ENCODE data around the gene PIGU. TPM values are rescaled to one million over a fixed set of nuclear protein-coding genes. Genes with fewer than 3 reads are reported as not detected.
A peak's percentile ranks its signal among the peaks of the same experiment; 100 is the strongest.

PIGU gene
- total and polyA plus RNA-seq, 2 donors: 17.3 to 19.1 TPM

GRCh38 chr20:34710861-34711574, 34.1 kb upstream of the PIGU start:
- peaks cover 3% of the 10 kb centered on the region for H3K36me3 ChIP-seq (ENCODE audit: insufficient read depth)
- no peaks in the 10 kb centered on the region for H3K4me1 ChIP-seq (ENCODE audit: insufficient read depth)

GRCh38 chr20:34710568-34710839, 33.6 kb upstream of the PIGU start:
- Histone ChIP-seq H3K4me1 (ENCODE audit: insufficient read depth) (no peaks in the 10 kb centered on the region), H3K27ac (ENCODE audit: low read depth) (no peak overlapping the region), H3K4me3 (ENCODE audit: low read depth, low read length) (no peak overlapping the region), H3K36me3 (ENCODE audit: insufficient read depth) (peaks cover 3% of the 10 kb centered on the region)
- no peak for DNase-seq (ENCODE audit: extremely low spot score)

More at GRCh38 chr20:34710861-34711574, 34.1 kb upstream of the PIGU start:
- 89% methylated on average over 9 of the region's 9 CpGs for WGBS
- H3K27ac ChIP-seq (ENCODE audit: low read depth): no peak overlapping the region
- no peak for DNase-seq (ENCODE audit: extremely low spot score)
- no peak overlapping the region for H3K4me3 ChIP-seq (ENCODE audit: low read depth, low read length)

- peak overlapping the region; percentile 52 for H3K4me3 ChIP-seq (ENCODE audit: low read depth, low read length)
- H3K4me1 ChIP-seq (ENCODE audit: insufficient read depth): no peaks in the 10 kb centered on the region
- no peak for DNase-seq (ENCODE audit: extremely low spot score)
- H3K27ac ChIP-seq (ENCODE audit: low read depth): no peak overlapping the region
- peaks cover 3% of the 10 kb centered on the region for H3K36me3 ChIP-seq (ENCODE audit: insufficient read depth)
- WGBS: 2% methylated on average over 61 of the region's 61 CpGs
Measured at GRCh38 chr20:34709831-34710567, 33.1 kb upstream of the PIGU start.

- peak overlapping the region; percentile 38 for H3K27ac ChIP-seq (ENCODE audit: low read depth)
- DNase-seq (ENCODE audit: extremely low spot score): peak; percentile 43
- peaks cover under 1% of the 10 kb centered on the region for H3K36me3 ChIP-seq (ENCODE audit: insufficient read depth)
- under 1% methylated on average over 64 of the region's 64 CpGs for WGBS
- H3K4me3 ChIP-seq (ENCODE audit: low read depth, low read length): peak overlapping the region; percentile 52
- no peaks in the 10 kb centered on the region for H3K4me1 ChIP-seq (ENCODE audit: insufficient read depth)
Measured at GRCh38 chr20:34709044-34709830, 32.3 kb upstream of the PIGU start.

GRCh38 chr20:34708621-34709043, 31.7 kb upstream of the PIGU start:
- Histone ChIP-seq H3K4me3 (ENCODE audit: low read depth, low read length) (peak overlapping the region; percentile 52), H3K36me3 (ENCODE audit: insufficient read depth) (no peaks in the 10 kb centered on the region), H3K4me1 (ENCODE audit: insufficient read depth) (no peaks in the 10 kb centered on the region), H3K27ac (ENCODE audit: low read depth) (no peak overlapping the region)
- DNase-seq (ENCODE audit: extremely low spot score): no peak
- 4% methylated on average over 22 of the region's 22 CpGs for WGBS

GRCh38 chr20:34706912-34707784, 30.3 kb upstream of the PIGU start:
- WGBS: 70% methylated on average over 3 of the region's 3 CpGs
- DNase-seq (ENCODE audit: extremely low spot score): no peak
- Histone ChIP-seq H3K4me3 (ENCODE audit: low read depth, low read length) (no peak overlapping the region), H3K27ac (ENCODE audit: low read depth) (no peak overlapping the region), H3K4me1 (ENCODE audit: insufficient read depth) (no peaks in the 10 kb centered on the region), H3K36me3 (ENCODE audit: insufficient read depth) (no peaks in the 10 kb centered on the region)

- no peaks in the 10 kb centered on the region for H3K4me1 ChIP-seq (ENCODE audit: insufficient read depth)
Measured at GRCh38 chr20:34706302-34706875, 29.5 kb upstream of the PIGU start.

GRCh38 chr20:34705397-34706301, 28.8 kb upstream of the PIGU start:
- Histone ChIP-seq H3K4me1 (ENCODE audit: insufficient read depth) (no peaks in the 10 kb centered on the region), H3K27ac (ENCODE audit: low read depth) (no peak overlapping the region), H3K36me3 (ENCODE audit: insufficient read depth) (no peaks in the 10 kb centered on the region), H3K4me3 (ENCODE audit: low read depth, low read length) (no peak overlapping the region)
- no peak for DNase-seq (ENCODE audit: extremely low spot score)
- 44% methylated on average over 6 of the region's 6 CpGs for WGBS

More at GRCh38 chr20:34706302-34706875, 29.5 kb upstream of the PIGU start:
- no peak for DNase-seq (ENCODE audit: extremely low spot score)
- H3K4me3 ChIP-seq (ENCODE audit: low read depth, low read length): no peak overlapping the region
- H3K36me3 ChIP-seq (ENCODE audit: insufficient read depth): no peaks in the 10 kb centered on the region
- WGBS: 92% methylated on average over 1 of the region's 1 CpG
- H3K27ac ChIP-seq (ENCODE audit: low read depth): no peak overlapping the region

- Histone ChIP-seq H3K36me3 (ENCODE audit: insufficient read depth) (no peaks in the 10 kb centered on the region), H3K4me1 (ENCODE audit: insufficient read depth) (no peaks in the 10 kb centered on the region)
Measured at GRCh38 chr20:34705008-34705396, 28.1 kb upstream of the PIGU start.

GRCh38 chr20:34704177-34705007, 27.5 kb upstream of the PIGU start, which contains the start of gene TP53INP2:
TSS of gene TP53INP2 (plus strand) at chr20:34704344. CDS start at chr20:34708740, 4,396 bp downstream.
- WGBS: under 1% methylated on average over 82 of the region's 82 CpGs
- peak; percentile 58 for DNase-seq (ENCODE audit: extremely low spot score)
- Histone ChIP-seq H3K27ac (ENCODE audit: low read depth) (peak within 1 kb of the TSS; percentile 96), H3K36me3 (ENCODE audit: insufficient read depth) (no peaks in the 10 kb centered on the region), H3K4me3 (ENCODE audit: low read depth, low read length) (peak within 1 kb of the TSS; percentile 83), H3K4me1 (ENCODE audit: insufficient read depth) (no peaks in the 10 kb centered on the region)

More at GRCh38 chr20:34705008-34705396, 28.1 kb upstream of the PIGU start:
- WGBS: 23% methylated on average over 5 of the region's 5 CpGs
- H3K27ac ChIP-seq (ENCODE audit: low read depth): peak overlapping the region; percentile 96
- no peak for DNase-seq (ENCODE audit: extremely low spot score)
- peak overlapping the region; percentile 83 for H3K4me3 ChIP-seq (ENCODE audit: low read depth, low read length)

GRCh38 chr20:34703424-34704176, 26.7 kb upstream of the PIGU start:
- H3K36me3 ChIP-seq (ENCODE audit: insufficient read depth): no peaks in the 10 kb centered on the region
- no peaks in the 10 kb centered on the region for H3K4me1 ChIP-seq (ENCODE audit: insufficient read depth)
- H3K4me3 ChIP-seq (ENCODE audit: low read depth, low read length): peak overlapping the region; percentile 83
- under 1% methylated on average over 38 of the region's 38 CpGs for WGBS
- peak; percentile 31 for DNase-seq (ENCODE audit: extremely low spot score)
- H3K27ac ChIP-seq (ENCODE audit: low read depth): peak overlapping the region; percentile 66

Measured in urinary bladder (tissue), 4 donors.